GM19468 (cell line): ENCODE results near the gene ZNF653.
A peak's percentile ranks its signal among the peaks of the same experiment; 100 is the strongest.
"Not testable (repeated sequence)": the region's sequence is repeated elsewhere in the genome, so short reads cannot be mapped to it uniquely, and the experiment has no call there.

Source experiments
- ATAC-seq: cut with Tn5 transposase; IDR thresholded peaks from one replicate; pipeline ENCODE4 v1.9.1; 2021; ENCODE audit warnings: mild to moderate bottlenecking, moderate library complexity, moderate number of reproducible peaks; ENCODE audit not compliant: unreplicated experiment; ENCODE audit errors: extremely low read depth

ZNF653 gene

DNA sequence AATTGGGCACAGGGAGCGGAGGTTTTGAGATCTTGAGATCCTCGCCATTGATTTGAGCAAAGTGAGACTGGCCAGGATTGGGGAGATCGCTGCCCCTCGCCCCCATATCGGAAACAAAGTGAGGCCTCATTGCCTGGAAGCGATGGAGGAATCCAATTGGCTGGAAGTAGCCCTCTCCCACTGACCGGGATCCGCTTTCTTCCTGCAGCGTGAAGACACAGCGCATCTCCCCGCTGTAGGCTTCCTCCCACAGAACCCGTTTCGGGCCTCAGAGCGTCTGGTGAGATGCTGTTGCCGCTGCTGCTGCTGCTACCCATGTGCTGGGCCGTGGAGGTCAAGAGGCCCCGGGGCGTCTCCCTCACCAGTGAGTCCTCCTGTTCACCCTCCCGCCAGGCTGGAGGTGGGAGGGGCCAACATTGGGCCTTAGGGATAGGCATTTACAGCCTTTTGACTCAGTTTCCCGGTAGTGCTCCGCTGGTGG, 69.8 kb downstream of the ZNF653 start:
- ATAC-seq = no peak

DNA sequence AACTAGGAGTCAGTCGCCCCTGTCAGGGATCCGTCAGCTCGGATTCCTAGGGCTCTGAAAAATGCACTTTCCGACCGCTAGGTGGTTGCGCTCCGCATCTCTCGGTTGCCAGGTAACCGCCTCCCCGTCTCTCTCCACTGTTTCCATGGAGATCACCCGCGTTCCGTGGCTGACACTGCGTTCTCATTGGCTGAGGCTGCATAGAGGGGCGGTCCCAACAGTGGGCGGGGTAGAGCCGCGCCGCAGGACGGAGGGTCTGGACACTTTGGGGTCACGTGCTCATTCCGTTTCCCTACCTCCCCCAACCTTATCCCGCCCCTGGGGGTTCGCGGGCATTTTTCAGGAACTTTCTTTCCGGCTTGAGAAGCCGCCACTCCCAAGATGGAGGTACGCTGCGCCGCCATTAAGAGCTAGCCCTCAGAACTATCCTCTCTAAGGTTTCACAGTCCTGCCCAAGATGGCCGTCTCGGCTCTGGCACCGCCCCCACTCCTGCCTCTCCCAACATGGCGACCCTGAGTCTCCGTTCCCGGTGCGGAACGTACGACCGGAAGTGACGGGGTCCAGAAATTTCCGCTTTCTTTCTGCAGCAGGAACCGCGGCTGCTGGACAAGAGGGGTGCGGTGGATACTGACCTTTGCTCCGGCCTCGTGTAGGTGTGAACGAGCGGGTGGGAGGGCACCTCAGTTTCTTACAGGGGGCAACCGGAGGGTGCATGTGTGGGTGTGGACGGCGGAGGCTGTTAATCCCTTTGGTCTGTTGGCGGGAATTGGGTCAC, 70.4 kb downstream of the ZNF653 start, which contains the start of the genes ODAD3 and PRKCSH:
Gene ODAD3, minus strand, starts transcription at position 65 of the 776 bp plus-strand sequence. CDS start 105 bp downstream, outside the sequence.
Gene PRKCSH, plus strand, starts transcription at position 579 of the 776 bp plus-strand sequence. CDS start 483 bp downstream, outside the sequence.
- peak; percentile 82 for ATAC-seq

DNA sequence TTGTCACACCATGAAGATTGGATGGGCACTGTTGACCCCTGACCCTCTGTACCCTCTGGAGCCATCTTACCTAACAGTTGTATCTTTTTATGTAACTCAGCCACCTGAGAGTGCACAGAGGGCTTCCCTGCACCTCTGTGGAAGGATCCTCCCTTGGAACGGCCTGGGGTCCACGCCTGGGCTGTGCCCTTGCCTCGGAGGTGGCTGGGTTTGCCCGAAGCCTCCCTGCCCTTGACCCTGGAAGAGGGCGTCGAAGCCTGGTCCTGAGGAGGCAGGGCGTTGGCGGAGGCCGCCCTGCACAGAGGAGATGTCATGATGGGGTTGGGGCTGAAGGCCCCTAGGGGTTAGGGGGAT, 71.0 kb downstream of the ZNF653 start:
- no peak for ATAC-seq

DNA sequence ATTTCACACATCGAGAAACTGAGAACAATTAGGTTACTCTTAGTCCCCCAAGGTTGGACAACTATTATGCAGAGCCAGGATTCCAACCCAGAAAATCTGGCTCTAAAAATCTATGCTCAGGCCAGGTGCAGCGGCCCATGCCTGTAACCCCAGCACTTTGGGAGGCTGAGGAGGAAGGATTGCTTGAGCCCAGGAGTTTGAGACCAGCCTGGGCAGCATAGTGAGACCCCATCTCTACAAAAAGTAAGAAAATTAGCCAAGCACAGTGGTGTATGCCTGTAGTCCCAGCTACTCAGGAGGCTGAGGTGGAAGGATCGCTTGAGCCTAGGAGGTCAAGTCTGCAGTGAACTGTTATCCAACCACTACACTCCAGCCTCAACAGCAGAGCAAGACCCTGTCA, 72.1 kb downstream of the ZNF653 start:
- not testable (repeated sequence) for ATAC-seq
